ENCODE results near the gene MOB3A.
"Not testable (repeated sequence)": the region's sequence is repeated elsewhere in the genome, so short reads cannot be mapped to it uniquely, and the experiment has no call there.

Gene MOB3A

DNA sequence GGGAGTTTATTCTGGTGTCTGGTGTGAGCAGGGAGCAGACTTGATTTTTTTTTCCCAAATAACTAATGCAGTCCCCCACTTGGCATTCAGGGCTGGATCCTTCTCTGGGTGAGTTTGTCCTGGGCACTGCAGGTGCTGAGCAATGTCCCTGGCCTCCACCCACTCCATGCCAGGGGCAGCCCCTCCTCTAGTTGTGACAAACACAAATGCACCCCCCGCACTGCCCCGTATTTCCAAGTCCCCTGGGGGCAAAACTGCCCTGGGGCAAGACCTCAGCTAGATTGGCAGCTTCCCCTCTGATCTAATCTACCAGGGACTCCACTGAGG, 6.4 kb downstream of the MOB3A start:
- no peak for TF ChIP-seq CTCF (IDR thresholded peaks at IDR 0.05)
- no peak for TF ChIP-seq ZFX (IDR thresholded peaks at IDR 0.05; ENCODE audit: borderline replicate concordance)
- H3K27ac ChIP-seq, result no peak overlapping the region

DNA sequence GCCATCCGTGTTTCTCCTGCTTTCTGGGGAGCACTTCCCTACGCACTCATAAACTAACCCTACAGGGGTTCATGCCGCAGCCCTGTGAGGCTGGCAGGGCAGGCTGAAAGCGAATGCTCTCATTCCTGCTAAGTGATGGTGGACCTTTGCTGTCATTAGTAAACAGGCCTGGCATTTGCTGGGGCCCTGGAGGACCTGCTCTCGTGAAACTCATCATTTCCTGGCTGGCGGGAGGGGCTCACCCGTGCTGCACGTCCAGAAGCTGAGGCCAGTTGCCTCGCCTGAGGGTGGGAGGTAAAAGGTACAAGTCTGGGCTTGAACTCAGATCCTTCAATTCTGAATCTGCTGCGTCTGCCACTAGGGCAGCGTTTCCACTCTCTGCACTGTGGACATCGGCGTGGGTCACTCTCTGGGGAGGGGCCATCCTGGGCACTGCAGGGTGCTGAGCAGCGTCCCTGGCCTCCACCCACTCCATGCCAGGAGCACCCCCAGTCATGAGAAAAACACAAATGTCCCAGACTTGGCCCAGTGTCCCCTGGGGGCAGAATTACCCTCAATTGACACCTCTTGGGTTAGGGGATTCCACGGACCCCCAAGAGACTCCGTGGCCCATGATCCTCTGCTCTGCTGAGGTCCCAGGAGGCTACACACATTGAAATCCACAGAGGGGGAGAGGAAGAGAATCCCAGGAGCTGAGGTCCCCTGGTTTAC, 7.0 kb downstream of the MOB3A start:
- TF ChIP-seq ZFX (IDR thresholded peaks at IDR 0.05; ENCODE audit: borderline replicate concordance) (no peak), CTCF (IDR thresholded peaks at IDR 0.05) (no peak)
- H3K27ac ChIP-seq, result no peak overlapping the region

GRCh38 chr19:2087621-2088100, 8.5 kb downstream of the MOB3A start:
- no peak overlapping the region for H3K27ac ChIP-seq
- TF ChIP-seq ZFX (IDR thresholded peaks at IDR 0.05; ENCODE audit: borderline replicate concordance) (no peak), CTCF (IDR thresholded peaks at IDR 0.05) (no peak)

- H3K27ac ChIP-seq, result not testable (repeated sequence)
Observed at GRCh38 chr19:2086695-2087620, 9.2 kb downstream of the MOB3A start.

DNA sequence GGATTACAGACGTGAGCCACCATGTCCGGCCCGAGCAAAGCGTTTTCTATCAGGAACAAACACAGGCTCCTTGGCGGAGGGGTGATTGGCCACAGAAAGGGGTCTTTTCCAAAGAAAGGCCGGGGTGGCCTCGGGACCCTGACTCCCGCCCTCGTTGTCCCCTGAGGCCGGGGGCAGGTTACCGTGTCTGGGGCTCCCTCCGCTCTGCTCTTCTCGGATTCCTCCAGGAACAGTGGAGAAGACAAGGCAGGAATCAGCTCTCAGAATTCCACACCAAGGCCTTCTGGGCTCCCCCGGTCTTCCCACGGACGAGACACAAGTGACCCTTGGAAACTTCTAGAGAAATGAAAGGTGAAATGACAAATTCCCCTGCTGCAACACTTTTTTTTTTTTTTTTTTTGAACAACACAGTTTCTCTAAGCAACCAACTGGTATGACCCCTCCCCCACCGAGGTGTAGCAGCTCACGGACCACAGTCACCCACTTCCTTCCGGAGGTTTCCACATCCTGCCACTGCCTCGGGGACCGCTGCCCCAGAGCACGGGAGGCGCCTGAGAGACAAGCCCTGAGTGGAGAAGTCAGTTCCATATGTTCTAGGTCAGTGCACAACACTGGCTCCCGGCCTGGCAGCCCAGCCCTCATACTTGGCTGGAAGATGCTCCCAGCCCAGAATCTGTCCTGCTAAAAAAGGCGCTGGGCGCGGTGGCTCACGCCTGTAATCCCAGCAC, 11.0 kb downstream of the MOB3A start:
- H3K27ac ChIP-seq, result no peak overlapping the region

DNA sequence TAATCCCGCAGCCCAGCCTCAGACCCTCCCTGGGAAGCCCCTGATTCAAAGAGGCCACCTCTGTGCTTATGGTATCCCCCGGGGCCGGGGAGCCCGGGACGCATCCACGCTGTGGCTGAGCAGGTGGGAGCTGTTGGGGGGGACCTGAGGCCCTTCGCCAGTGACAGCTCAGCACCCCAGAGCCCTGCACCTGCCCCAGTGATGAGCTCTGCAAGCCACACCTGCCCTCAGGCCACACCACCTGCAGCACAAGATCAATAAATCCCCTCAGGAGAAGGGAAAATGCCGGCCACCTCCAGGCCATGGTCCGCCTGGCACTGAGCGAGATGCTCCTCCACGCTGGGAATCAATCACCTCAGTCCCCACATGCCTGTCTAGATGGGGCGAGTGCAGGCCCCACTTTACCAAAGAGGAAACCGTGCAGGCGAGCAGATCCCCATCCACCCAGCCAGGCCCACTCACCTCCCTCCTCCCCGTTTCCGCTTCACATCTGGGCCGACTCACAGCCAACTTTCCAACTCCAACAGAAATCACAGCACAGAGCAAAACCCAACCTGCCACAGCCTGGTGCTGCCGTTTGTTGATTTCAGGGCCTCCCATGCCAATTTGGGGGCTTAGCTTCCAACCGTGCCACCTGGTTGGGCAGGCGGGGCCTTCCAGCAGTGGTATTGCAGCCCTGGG, 12.8 kb downstream of the MOB3A start:
- no peak for TF ChIP-seq ZFX (IDR thresholded peaks at IDR 0.05; ENCODE audit: borderline replicate concordance)
- no peak for TF ChIP-seq CTCF (IDR thresholded peaks at IDR 0.05)
- no peak overlapping the region for H3K27ac ChIP-seq

More for the DNA sequence above, 11.0 kb downstream of the MOB3A start:
- no peak for TF ChIP-seq CTCF (IDR thresholded peaks at IDR 0.05)
- no peak for TF ChIP-seq ZFX (IDR thresholded peaks at IDR 0.05; ENCODE audit: borderline replicate concordance)

All from 22Rv1 (cell line).